SH-SY5Y (cell line): ENCODE measurements around the gene KLHL29.

Source experiments
- GATA2 ChIP-seq: IDR thresholded peaks from 2 replicates; pipeline ENCODE4 v1.6.1; 2011; ENCODE audit warnings: mild to moderate bottlenecking, low read depth, low read length
- GATA3 ChIP-seq: IDR thresholded peaks from 2 replicates; pipeline ENCODE4 v1.6.1; 2011; ENCODE audit warnings: low read depth, mild to moderate bottlenecking, low read length, moderate library complexity

- TF ChIP-seq GATA3 (no peak), GATA2 (no peak)
These were observed 41.4 kb downstream of the KLHL29 start for GRCh38 chr2:23426263-23426905.
